ENCODE results near the gene PIR. TPM values are rescaled to one million over a fixed set of nuclear protein-coding genes. Genes with fewer than 3 reads are reported as not detected.

Gene PIR
- total RNA-seq, 1 donor from 2014 or later: 28.8 TPM

DNA sequence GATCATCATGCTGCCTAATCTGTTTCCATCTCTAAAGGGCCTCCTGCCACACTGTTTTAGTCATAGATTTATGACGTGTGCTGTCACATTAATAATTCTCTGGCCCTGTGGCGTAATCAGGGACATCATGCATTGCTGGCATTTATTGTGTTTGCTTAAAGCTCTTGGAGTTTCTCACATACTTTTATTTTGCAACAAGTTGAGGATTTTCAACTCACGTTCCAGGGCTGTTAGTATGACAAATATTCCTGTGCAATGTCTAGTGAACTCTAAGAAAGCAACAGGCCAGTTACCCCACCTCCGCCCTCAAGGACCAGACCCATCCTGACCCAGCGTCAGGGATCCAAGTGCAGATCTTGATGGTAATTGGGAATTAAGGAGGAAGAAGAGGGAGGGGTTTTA lies 150.1 kb downstream of the PIR start:
- H3K36me3 Mint-ChIP-seq: no peaks in the 10 kb centered on the region
- H3K4me1 Mint-ChIP-seq: peaks cover 12% of the 10 kb centered on the region
- H3K9me3 Mint-ChIP-seq: no peaks in the 10 kb centered on the region
- no peak for DNase-seq (ENCODE audit: low spot score in 2 of 2, unreplicated experiment in 2 of 2)
- H3K27me3 Mint-ChIP-seq (ENCODE audit: low read depth): peaks cover 22% of the 10 kb centered on the region
- no peak overlapping the region for H3K4me3 Mint-ChIP-seq
- TF ChIP-seq CTCF (IDR thresholded peaks at IDR 0.05; ENCODE audit: unreplicated experiment): no peak
- peak overlapping the region; percentile 49 for H3K27ac Mint-ChIP-seq

DNA sequence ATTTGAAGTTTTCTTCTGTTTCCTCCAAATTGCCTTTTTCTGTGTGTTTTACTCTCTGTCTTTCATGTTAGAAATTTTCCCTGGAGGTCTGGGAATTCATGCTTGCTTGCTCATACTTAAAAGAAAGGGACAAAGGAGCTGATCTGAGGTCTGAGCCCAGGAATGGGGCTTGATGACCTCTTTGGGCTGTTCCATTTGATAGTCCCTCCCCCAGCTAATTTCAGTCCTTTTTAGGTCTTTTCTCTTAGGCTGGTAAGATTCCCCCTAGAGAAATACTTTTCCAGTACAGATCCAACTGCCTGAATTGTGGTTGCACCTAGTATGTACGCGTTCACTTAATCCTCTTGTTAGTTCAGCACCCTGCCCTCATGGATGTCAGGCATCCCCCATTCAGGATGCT lies 152.3 kb downstream of the PIR start:
- no peak for DNase-seq (ENCODE audit: low spot score in 2 of 2, unreplicated experiment in 2 of 2)
- H3K9me3 Mint-ChIP-seq: no peaks in the 10 kb centered on the region
- H3K27me3 Mint-ChIP-seq (ENCODE audit: low read depth): peaks cover 26% of the 10 kb centered on the region
- H3K4me1 Mint-ChIP-seq: peaks cover 15% of the 10 kb centered on the region
- H3K36me3 Mint-ChIP-seq: no peaks in the 10 kb centered on the region
- no peak for TF ChIP-seq CTCF (IDR thresholded peaks at IDR 0.05; ENCODE audit: unreplicated experiment)
- H3K27ac Mint-ChIP-seq: no peak overlapping the region
- H3K4me3 Mint-ChIP-seq: no peak overlapping the region

GRCh38 chrX:15336023-15336413 lies 157.1 kb downstream of the PIR start:
- Mint-ChIP-seq H3K27me3 (ENCODE audit: low read depth) (peaks cover 21% of the 10 kb centered on the region), H3K9me3 (no peaks in the 10 kb centered on the region), H3K4me3 (peak overlapping the region; percentile 93), H3K36me3 (no peaks in the 10 kb centered on the region), H3K27ac (peak overlapping the region; percentile 96), H3K4me1 (peaks cover 9% of the 10 kb centered on the region)
- no peak for DNase-seq (ENCODE audit: low spot score in 2 of 2, unreplicated experiment in 2 of 2)
- no peak for TF ChIP-seq CTCF (IDR thresholded peaks at IDR 0.05; ENCODE audit: unreplicated experiment)

- Mint-ChIP-seq H3K4me1 (peaks cover 9% of the 10 kb centered on the region), H3K36me3 (no peaks in the 10 kb centered on the region)
Measured at GRCh38 chrX:15335135-15336022, 157.8 kb downstream of the PIR start, which contains the start of gene PIGA. Gene PIGA (minus strand): TSS chrX:15335523. CDS start chrX:15331930, 3,593 bp downstream.

More at GRCh38 chrX:15335135-15336022, 157.8 kb downstream of the PIR start, which contains the start of gene PIGA:
- Mint-ChIP-seq H3K27ac (peak within 1 kb of the TSS; percentile 96), H3K27me3 (ENCODE audit: low read depth) (peaks cover 17% of the 10 kb centered on the region), H3K9me3 (no peaks in the 10 kb centered on the region), H3K4me3 (peak within 1 kb of the TSS; percentile 93)
- DNase-seq (ENCODE audit: low spot score in 2 of 2, unreplicated experiment in 2 of 2): peak; percentile 73 to 88
- no peak for TF ChIP-seq CTCF (IDR thresholded peaks at IDR 0.05; ENCODE audit: unreplicated experiment)

Other genes with a start within 250 kb of the PIR start
- gene ASB9, start 223.2 kb downstream of the PIR start, total RNA-seq: 1.3 to 2.1 TPM (median 1.3 TPM) in 3 replicates
- not detected in 3 replicates for gene ASB11, start 177.7 kb downstream of the PIR start, total RNA-seq
- 14.4 to 16.6 TPM (median 14.8 TPM) in 3 replicates for gene PIGA, start 157.8 kb downstream of the PIR start, total RNA-seq
- gene VEGFD, start 108.9 kb downstream of the PIR start, total RNA-seq: 0.40 to 1.1 TPM (median 0.70 TPM) in 3 replicates
- gene BMX, start 7.5 kb upstream of the PIR start, total RNA-seq: not detected in 3 replicates
- gene ACE2, start 107.6 kb upstream of the PIR start, total RNA-seq: 0.25 to 0.59 TPM (median 0.35 TPM) in 3 replicates
- 1.2 to 1.8 TPM (median 1.4 TPM) in 3 replicates for gene CLTRN, start 171.5 kb upstream of the PIR start, total RNA-seq
- 24.0 to 25.3 TPM (median 24.7 TPM) in 3 replicates for gene CA5B, start 244.9 kb upstream of the PIR start, total RNA-seq